Activated naive CD4-positive, alpha-beta T cell (primary cell): Measurements from ENCODE around the gene MLF1.
"Not testable (repeated sequence)": the region's sequence is repeated elsewhere in the genome, so short reads cannot be mapped to it uniquely, and the experiment has no call there.

Experiments used
- DNase-seq, 4 experiments: peaks; one replicate each; lab custom pipeline; 2025; lab: John Stamatoyannopoulos, UW

The MLF1 gene

GRCh38 chr3:158570999-158571702 is at the start of gene MLF1:
Gene MLF1, plus strand, starts transcription at chr3:158571194. Its CDS starts 107 bp downstream, at chr3:158571301.
- DNase-seq: peak; percentile 16 to 53 (median 24)

GRCh38 chr3:158522221-158523136 is 48.5 kb upstream of the MLF1 start:
- DNase-seq: no peak

GRCh38 chr3:158528076-158528674 is 42.8 kb upstream of the MLF1 start:
- no peak for DNase-seq

- no peak for DNase-seq
These were observed 39.7 kb upstream of the MLF1 start for GRCh38 chr3:158531334-158531733.

- no peak for DNase-seq
These were observed 38.8 kb upstream of the MLF1 start for GRCh38 chr3:158532099-158532734.

- no peak for DNase-seq
These were observed 35.1 kb upstream of the MLF1 start for GRCh38 chr3:158535918-158536317.

- DNase-seq: peak in 2 of 4 experiments; percentile 2 to 6
These were observed 31.5 kb upstream of the MLF1 start for GRCh38 chr3:158539414-158540014.

GRCh38 chr3:158540066-158540465 is 30.9 kb upstream of the MLF1 start:
- no peak for DNase-seq

- DNase-seq: no peak
These were observed 22.3 kb upstream of the MLF1 start for GRCh38 chr3:158548691-158549090.

- DNase-seq: not testable (repeated sequence)
These were observed 21.1 kb upstream of the MLF1 start for GRCh38 chr3:158549938-158550337.

- no peak for DNase-seq
These were observed 18.9 kb upstream of the MLF1 start for GRCh38 chr3:158552124-158552523.

GRCh38 chr3:158559504-158559903 is 11.5 kb upstream of the MLF1 start:
- DNase-seq: no peak

GRCh38 chr3:158560979-158561378 is 10.0 kb upstream of the MLF1 start:
- DNase-seq: no peak

GRCh38 chr3:158562674-158563073 is 8.3 kb upstream of the MLF1 start:
- no peak for DNase-seq

GRCh38 chr3:158563076-158563475 is 7.9 kb upstream of the MLF1 start:
- no peak for DNase-seq

GRCh38 chr3:158565076-158565475 is 5.9 kb upstream of the MLF1 start:
- DNase-seq: no peak

GRCh38 chr3:158568784-158569183 is 2.2 kb upstream of the MLF1 start:
- DNase-seq: no peak

- DNase-seq: no peak
These were observed 1.2 kb upstream of the MLF1 start for GRCh38 chr3:158569794-158570193.

- no peak for DNase-seq
These were observed 1.2 kb downstream of the MLF1 start for GRCh38 chr3:158571969-158572765.

GRCh38 chr3:158572766-158573060 is 1.7 kb downstream of the MLF1 start:
- DNase-seq: no peak

GRCh38 chr3:158573714-158574113 is 2.7 kb downstream of the MLF1 start:
- no peak for DNase-seq
